MV-4-11 (cell line): ENCODE data around the gene YY1.
"Not testable (repeated sequence)": the region's sequence is repeated elsewhere in the genome, so short reads cannot be mapped to it uniquely, and the experiment has no call there.

Source experiments
- DNase-seq: peaks from one replicate; lab custom pipeline; 2025; lab: John Stamatoyannopoulos, UW

Gene YY1

GRCh38 chr14:100296106-100296651, 57.2 kb downstream of the YY1 start:
- peak; percentile 84 for DNase-seq

- DNase-seq = not testable (repeated sequence)
These were observed 57.8 kb downstream of the YY1 start for GRCh38 chr14:100296729-100297128.

- DNase-seq = peak; percentile 92
These were observed 58.7 kb downstream of the YY1 start for GRCh38 chr14:100297320-100298300.

- no peak for DNase-seq
These were observed 59.8 kb downstream of the YY1 start for GRCh38 chr14:100298551-100299237.

GRCh38 chr14:100299238-100299560, 60.3 kb downstream of the YY1 start:
- no peak for DNase-seq

GRCh38 chr14:100302616-100303015, 63.7 kb downstream of the YY1 start:
- no peak for DNase-seq

GRCh38 chr14:100303179-100303578, 64.2 kb downstream of the YY1 start:
- DNase-seq = no peak

GRCh38 chr14:100303925-100304324, 65.0 kb downstream of the YY1 start:
- no peak for DNase-seq

- no peak for DNase-seq
These were observed 65.9 kb downstream of the YY1 start for GRCh38 chr14:100304825-100305323.

- no peak for DNase-seq
These were observed 66.6 kb downstream of the YY1 start for GRCh38 chr14:100305324-100306100.

GRCh38 chr14:100306101-100306997, 67.4 kb downstream of the YY1 start, which contains the start of gene SLC25A29:
TSS of gene SLC25A29 (minus strand) at chr14:100306444. CDS start at chr14:100306232, 212 bp downstream.
- peak; percentile 76 for DNase-seq

GRCh38 chr14:100306998-100307765, 68.2 kb downstream of the YY1 start:
- peak; percentile 27 for DNase-seq

- DNase-seq = no peak
These were observed 69.0 kb downstream of the YY1 start for GRCh38 chr14:100307766-100308426.

- not testable (repeated sequence) for DNase-seq
These were observed 69.5 kb downstream of the YY1 start for GRCh38 chr14:100308427-100308792.

GRCh38 chr14:100309028-100309737, 70.2 kb downstream of the YY1 start:
- DNase-seq = no peak

- peak; percentile 79 for DNase-seq
These were observed 73.3 kb downstream of the YY1 start for GRCh38 chr14:100312110-100312876.

GRCh38 chr14:100312877-100313400, 74.0 kb downstream of the YY1 start:
- DNase-seq = no peak
